HS-5 (cell line): Measurements from ENCODE around the gene PSMD10.

Experiments
- DNase-seq: peaks from one replicate; pipeline ENCODE4 v3.0.0-alpha.2; 2012; ENCODE audit warnings: low read depth

The PSMD10 gene, protein sequence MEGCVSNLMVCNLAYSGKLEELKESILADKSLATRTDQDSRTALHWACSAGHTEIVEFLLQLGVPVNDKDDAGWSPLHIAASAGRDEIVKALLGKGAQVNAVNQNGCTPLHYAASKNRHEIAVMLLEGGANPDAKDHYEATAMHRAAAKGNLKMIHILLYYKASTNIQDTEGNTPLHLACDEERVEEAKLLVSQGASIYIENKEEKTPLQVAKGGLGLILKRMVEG

GRCh38 chrX:108091264-108091877, at the start of gene PSMD10, which contains the start of gene ATG4A:
TSS of gene PSMD10 (minus strand) at chrX:108091542. CDS start at chrX:108091520, 22 bp downstream.
TSS of gene ATG4A (plus strand) at chrX:108091778. CDS start at chrX:108091827, 49 bp downstream.
- DNase-seq, result peak; percentile 73

- no peak for DNase-seq
Measured at GRCh38 chrX:108138814-108139702, 47.7 kb upstream of the PSMD10 start.

GRCh38 chrX:108134724-108135123, 43.4 kb upstream of the PSMD10 start:
- no peak for DNase-seq

DNA sequence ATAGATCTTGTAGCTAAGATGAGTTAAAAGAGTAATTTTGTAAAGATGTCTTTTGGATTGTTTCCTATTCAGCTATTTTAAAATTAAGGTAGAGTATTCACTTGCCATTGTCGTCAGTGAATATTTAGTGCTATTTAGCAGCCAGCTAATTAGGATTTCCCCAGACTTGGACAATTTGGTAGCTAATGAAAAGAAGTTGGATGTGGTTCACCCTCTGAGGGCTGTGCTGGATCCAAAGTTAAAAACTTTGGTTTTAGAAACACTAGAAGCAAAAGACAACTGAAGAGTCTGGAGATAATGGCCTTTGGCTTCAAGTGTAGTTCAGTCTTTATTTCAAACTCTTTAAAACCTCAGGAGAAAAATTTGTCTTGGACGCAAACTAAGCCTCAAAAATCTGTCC, 41.5 kb upstream of the PSMD10 start:
- DNase-seq, result no peak

GRCh38 chrX:108132034-108132433, 40.7 kb upstream of the PSMD10 start:
- no peak for DNase-seq

GRCh38 chrX:108131471-108131870, 40.1 kb upstream of the PSMD10 start:
- peak; percentile 43 for DNase-seq

DNA sequence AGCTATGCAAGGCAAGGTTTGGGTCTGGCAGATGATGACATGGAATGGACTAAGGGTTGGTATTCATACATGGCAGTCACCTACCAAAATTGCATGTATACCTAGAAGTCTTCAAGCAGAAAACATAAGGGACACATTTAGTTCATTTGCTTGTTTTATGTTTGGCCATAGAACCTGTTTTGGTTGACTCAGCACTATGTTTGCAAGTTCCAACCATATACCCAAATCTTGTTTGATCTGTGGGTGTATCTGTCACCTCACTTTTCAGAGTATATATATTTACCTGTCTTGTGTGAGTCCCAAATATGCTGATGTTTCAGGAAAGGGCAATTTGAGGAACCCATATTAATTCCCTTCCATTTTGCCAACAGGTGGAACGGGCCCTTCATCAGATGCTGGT, 39.5 kb upstream of the PSMD10 start:
- no peak for DNase-seq

DNA sequence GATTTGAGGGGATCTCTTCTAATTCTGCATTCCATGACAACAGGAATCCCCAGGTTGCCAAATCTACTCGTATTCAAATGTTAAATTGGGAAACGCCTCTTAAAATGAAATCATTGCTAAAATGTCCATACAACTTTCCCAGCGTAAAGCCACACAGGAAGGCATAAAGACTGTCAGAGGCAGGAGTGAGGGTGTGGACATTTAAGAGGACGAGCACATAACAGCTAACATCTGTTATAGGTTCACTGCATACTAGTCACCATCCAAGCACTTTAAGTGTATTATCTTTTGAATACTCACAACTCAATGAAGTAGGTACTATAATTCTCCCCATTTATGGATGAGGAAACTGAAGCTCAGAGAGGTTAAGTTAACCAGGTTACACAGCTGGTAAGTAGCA, 35.8 kb upstream of the PSMD10 start:
- DNase-seq, result no peak

DNA sequence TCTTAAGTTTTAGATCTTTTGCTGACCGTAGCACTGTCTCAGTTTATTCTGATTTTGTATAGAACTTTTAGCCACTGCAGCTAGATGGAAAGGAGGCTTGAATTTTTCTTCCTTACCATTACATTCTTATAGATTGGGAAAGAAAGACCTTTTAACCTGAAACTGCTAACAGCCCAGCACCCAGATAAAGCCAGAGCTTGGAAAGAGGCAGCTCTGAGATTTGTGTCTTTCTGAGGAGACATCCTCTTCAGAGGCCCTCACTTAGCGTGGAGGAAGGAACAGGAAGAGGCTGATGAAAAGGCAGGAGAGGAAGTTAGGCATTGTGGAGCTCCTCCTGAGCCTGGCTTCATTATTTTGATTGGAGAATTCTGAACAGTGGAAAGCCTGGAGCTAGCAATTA, 35.3 kb upstream of the PSMD10 start:
- DNase-seq, result no peak

DNA sequence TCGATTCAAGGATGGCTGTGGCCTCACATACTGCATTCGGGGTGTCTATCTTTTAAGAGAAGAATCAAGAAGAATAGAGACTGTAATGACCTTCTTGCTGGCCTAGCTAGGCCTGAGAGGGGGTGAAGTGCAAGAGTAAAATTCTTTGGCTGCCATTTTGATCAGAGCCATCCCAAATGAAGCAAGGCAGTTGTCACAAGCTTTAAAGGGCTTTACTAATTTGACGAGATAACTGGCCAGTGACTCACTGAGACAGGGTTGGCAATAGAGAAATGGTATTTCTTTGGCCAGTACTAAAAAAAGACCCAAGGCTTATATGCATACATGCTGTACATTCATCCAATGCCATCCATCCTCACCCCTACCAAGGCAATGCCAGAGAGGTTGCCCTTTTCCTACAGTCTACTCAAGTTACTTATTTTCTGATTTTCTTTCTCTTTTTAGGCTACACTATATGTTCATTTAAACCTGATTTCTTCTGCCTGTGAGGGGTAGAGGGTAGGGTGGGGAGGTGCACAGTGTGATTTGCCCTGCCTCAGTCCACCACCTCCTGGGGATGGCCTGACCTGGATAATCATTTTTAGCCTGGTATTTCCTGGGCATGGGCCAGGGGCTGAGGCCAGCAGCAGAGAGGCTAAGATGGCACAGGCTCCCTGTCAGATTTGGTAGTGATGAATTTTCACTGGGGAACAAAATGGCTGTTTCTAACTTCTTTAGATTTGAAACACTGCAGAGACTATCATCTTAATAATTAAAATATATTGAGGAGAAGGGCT, 32.4 kb upstream of the PSMD10 start:
- DNase-seq, result no peak

- no peak for DNase-seq
Measured at GRCh38 chrX:108122748-108123147, 31.4 kb upstream of the PSMD10 start.

DNA sequence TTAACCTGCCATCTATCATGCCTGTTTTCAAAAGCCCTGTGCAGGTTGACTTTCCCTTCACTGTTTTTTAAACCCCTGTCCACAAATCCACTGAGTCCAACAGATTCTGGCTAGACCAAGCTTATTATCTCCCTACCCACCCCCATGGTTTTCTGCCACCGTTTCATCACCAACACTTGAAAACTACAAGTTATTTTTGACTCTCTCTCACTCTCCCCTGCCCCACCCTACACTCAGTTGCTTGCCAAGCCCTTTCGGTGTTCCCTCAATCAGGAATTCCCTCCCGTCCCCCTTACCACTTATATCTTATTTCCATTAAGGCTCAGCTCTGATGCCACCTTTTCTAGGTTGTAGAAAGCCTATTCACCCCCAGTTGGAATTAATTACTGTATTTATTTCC, 29.9 kb upstream of the PSMD10 start:
- DNase-seq, result no peak

- no peak for DNase-seq
Measured at GRCh38 chrX:108117988-108118387, 26.6 kb upstream of the PSMD10 start.

GRCh38 chrX:108114541-108114940, 23.2 kb upstream of the PSMD10 start:
- DNase-seq, result no peak

- no peak for DNase-seq
Measured at GRCh38 chrX:108105473-108105872, 14.1 kb upstream of the PSMD10 start.

DNA sequence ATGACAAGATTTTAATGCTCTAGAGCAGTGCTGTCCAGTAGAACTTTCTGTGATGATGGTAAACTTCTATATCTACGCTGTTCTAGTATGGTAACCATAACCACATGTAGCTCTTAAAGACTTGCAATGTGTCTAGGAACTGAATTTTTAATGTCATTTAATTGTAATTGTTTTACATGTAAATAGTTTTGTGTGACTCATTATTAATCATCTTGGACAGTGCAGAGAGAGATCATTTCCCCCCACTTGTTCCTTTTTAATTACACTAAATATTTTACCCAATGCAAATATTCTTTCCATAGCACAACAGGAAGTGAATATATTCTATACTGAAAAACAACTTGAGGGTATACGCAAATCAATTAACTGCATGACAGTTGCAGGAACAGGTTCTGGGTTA, 6.0 kb upstream of the PSMD10 start:
- no peak for DNase-seq

DNA sequence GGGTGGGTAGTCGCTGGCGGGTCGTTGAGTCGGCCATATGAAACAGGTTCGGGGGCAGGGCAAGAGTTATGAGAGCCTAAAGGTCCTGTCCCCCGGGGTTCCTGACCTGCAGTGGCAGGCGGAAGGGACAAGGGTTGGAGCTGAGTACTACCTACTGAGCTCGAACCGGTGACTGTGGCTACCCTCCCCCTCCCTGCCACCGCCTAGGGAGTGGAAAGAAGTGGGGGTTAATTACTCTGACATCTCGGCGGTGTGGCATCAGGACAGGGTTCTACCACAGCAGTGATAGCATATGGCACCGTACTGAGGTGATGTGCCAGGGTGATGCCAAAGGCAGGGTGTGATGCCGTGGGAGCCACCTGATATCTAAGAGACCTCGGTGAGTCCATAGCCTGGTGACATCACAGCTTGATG, 543 bp upstream of the PSMD10 start:
- no peak for DNase-seq

- DNase-seq, result no peak
Measured at GRCh38 chrX:108090491-108091263, 665 bp downstream of the PSMD10 start.

GRCh38 chrX:108088511-108088910, 2.8 kb downstream of the PSMD10 start:
- no peak for DNase-seq

GRCh38 chrX:108087792-108088191, 3.5 kb downstream of the PSMD10 start:
- no peak for DNase-seq

DNA sequence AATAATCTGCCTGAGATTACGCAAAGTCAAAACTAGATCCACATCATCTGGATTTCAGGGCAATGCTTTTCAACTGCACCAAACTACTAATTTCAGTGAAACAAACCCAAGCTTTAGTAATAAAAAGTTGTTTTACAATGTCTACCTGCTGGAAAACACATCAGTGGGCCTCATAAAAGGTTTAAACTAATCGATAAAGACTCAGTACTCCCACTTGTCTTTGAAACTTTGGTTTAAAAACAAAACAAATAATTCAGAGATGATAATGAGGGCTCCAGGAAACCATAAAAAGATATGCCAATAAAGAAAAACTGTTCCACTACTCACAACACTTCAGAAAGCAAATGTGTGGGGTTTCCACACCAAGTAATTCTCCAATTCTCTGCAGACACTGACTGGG, 10.2 kb downstream of the PSMD10 start:
- no peak for DNase-seq
